PC-9 (cell line): ENCODE data around the gene MCEMP1. TPM values are rescaled to one million over a fixed set of nuclear protein-coding genes. Genes with fewer than 3 reads are reported as not detected.

Source experiments
- BruUV-seq: library from RNA; stranded (reverse); fragments of 400-500 nt; replicated peaks from 2 replicates; lab custom pipeline; 2021; lab: Mats Ljungman, UMichigan
- CTCF ChIA-PET: fragments of 300-600 bp; sonication (Branson Sonifier 250); formaldehyde crosslinking; loops from one replicate; lab custom pipeline; 2022; ENCODE audit warnings: antibody characterized with exemption; lab: Charles Lee
- POLR2A ChIA-PET: fragments of 300-600 bp; sonication (Branson Sonifier 250); formaldehyde crosslinking; loops from one replicate; lab custom pipeline; 2022; ENCODE audit warnings: antibody characterized with exemption; ENCODE audit not compliant: unreplicated experiment; lab: Charles Lee
- DNase-seq, 2 experiments: peaks; one replicate each; pipeline versions ENCODE4 v3.0.0 to v3.0.0-alpha.2; 2015 to 2022; ENCODE audit warnings: mixed read lengths in 1 of 2
- H2AFZ ChIP-seq: fragments of 200-600 bp; sonication (generic); 2 replicates; pipeline ENCODE4 v1.8.1; 2017; ENCODE audit warnings: antibody characterized with exemption
- H3F3A ChIP-seq: fragments of 200-600 bp; sonication (generic); 2 replicates; pipeline ENCODE4 v1.8.1; 2017; ENCODE audit warnings: antibody characterized with exemption, mild to moderate bottlenecking, low read depth; ENCODE audit not compliant: insufficient read depth
- H3K27ac ChIP-seq: fragments of 200-600 bp; sonication (generic); 2 replicates; pipeline ENCODE4 v1.6.1; 2016; ENCODE audit warnings: mixed run types
- H3K27me3 ChIP-seq: fragments of 200-600 bp; sonication (generic); 2 replicates; pipeline ENCODE4 v1.6.1; 2016; ENCODE audit warnings: low read depth, mixed run types; ENCODE audit not compliant: insufficient read depth
- H3K36me3 ChIP-seq: fragments of 200-600 bp; sonication (generic); 2 replicates; pipeline ENCODE4 v1.6.1; 2016; ENCODE audit warnings: low read depth, mixed run types
- H3K4me1 ChIP-seq: fragments of 200-600 bp; sonication (generic); replicated peaks from 2 replicates; pipeline ENCODE4 v1.6.1; 2016; ENCODE audit warnings: mixed run types; ENCODE audit not compliant: insufficient read depth
- H3K4me2 ChIP-seq: fragments of 200-600 bp; sonication (generic); 2 replicates; pipeline ENCODE4 v1.6.1; 2017; ENCODE audit warnings: mixed run types
- H3K4me3 ChIP-seq: fragments of 200-600 bp; sonication (generic); 2 replicates; pipeline ENCODE4 v1.6.1; 2016; ENCODE audit warnings: mixed run types
- H3K79me2 ChIP-seq: fragments of 200-600 bp; sonication (generic); 2 replicates; pipeline ENCODE4 v1.6.1; 2017; ENCODE audit warnings: low read depth, mixed run types
- H3K9me2 ChIP-seq: fragments of 200-600 bp; sonication (generic); 2 replicates; pipeline ENCODE4 v1.8.1; 2017; ENCODE audit warnings: mild to moderate bottlenecking; ENCODE audit not compliant: insufficient read depth
- H3K9me3 ChIP-seq: fragments of 200-600 bp; sonication (generic); 2 replicates; pipeline ENCODE4 v1.8.1; 2016; ENCODE audit warnings: low read depth; ENCODE audit not compliant: insufficient read depth
- H4K20me1 ChIP-seq: fragments of 200-600 bp; sonication (generic); 2 replicates; pipeline ENCODE4 v1.8.1; 2017; ENCODE audit not compliant: insufficient read depth
- EZH2 ChIP-seq: fragments of 200-600 bp; sonication (generic); IDR thresholded peaks from 2 replicates; pipeline ENCODE4 v1.8.0; 2017; ENCODE audit warnings: antibody characterized with exemption, low read depth
- intact Hi-C: fragments of 100-400 bp; cut with micrococcal nuclease; formaldehyde crosslinking; loops from one replicate; pipeline ENCODE4 v1.10.0; 2022; ENCODE audit not compliant: unreplicated experiment
- total RNA-seq: library from RNA; stranded (reverse); gene quantifications from 2 replicates; pipeline ENCODE4 v1.2.3, GENCODE V29; 2021
- TF ChIP-seq, protein P1 (sequence below): fragments of 200-600 bp; sonication (generic); conservative IDR thresholded peaks from 2 replicates; pipeline ENCODE4 v1.6.1; 2017; ENCODE audit warnings: mixed run types, antibody characterized with exemption, mild to moderate bottlenecking, moderate library complexity

Gene MCEMP1
- total RNA-seq, 1 experiment from 2014 or later = not detected

DNA sequence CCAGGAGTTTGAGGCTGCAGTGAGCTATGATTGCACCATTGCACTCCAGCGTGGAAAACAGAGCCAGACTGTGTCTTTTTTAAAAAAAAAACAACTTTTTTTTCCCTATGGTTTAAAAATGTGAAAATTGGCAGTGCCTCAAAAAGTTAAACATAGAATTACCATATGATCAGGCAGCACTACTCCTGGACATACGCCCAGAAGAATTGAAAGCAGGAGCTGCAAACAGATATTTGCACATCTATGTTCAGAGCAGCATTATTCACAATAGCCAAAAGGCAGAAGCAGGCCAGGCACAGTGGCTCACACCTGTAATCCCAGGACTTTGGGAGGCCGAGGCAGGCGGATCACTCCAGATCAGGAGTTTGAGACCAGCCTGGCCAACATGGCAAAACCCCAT, 11.8 kb upstream of the MCEMP1 start:
- ChIA-PET CTCF (interaction anchor here (0.7 kb wide), 1 partner anchor 723 kb away, joined by 3 read pairs; no protein-coding TSS in a partner anchor), POLR2A (no interaction called here)
- Histone ChIP-seq H3K36me3 (no peaks in the 10 kb centered on the region), H3K27ac (no peak overlapping the region), H2AFZ (no peak overlapping the region), H3K9me2 (no peaks in the 10 kb centered on the region), H3K4me2 (no peak overlapping the region), H4K20me1 (no peaks in the 10 kb centered on the region), H3K4me1 (no peaks in the 10 kb centered on the region), H3F3A (no peaks in the 10 kb centered on the region), H3K4me3 (no peak overlapping the region), H3K9me3 (no peaks in the 10 kb centered on the region), H3K79me2 (no peaks in the 10 kb centered on the region), H3K27me3 (peaks cover 60% of the 10 kb centered on the region)
- no peak for DNase-seq
- intact Hi-C loops = no loop called here
- no peak for TF ChIP-seq EZH2
- TF ChIP-seq, protein P1, sequence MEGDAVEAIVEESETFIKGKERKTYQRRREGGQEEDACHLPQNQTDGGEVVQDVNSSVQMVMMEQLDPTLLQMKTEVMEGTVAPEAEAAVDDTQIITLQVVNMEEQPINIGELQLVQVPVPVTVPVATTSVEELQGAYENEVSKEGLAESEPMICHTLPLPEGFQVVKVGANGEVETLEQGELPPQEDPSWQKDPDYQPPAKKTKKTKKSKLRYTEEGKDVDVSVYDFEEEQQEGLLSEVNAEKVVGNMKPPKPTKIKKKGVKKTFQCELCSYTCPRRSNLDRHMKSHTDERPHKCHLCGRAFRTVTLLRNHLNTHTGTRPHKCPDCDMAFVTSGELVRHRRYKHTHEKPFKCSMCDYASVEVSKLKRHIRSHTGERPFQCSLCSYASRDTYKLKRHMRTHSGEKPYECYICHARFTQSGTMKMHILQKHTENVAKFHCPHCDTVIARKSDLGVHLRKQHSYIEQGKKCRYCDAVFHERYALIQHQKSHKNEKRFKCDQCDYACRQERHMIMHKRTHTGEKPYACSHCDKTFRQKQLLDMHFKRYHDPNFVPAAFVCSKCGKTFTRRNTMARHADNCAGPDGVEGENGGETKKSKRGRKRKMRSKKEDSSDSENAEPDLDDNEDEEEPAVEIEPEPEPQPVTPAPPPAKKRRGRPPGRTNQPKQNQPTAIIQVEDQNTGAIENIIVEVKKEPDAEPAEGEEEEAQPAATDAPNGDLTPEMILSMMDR = no peak
- no TSS peak for BruUV-seq

DNA sequence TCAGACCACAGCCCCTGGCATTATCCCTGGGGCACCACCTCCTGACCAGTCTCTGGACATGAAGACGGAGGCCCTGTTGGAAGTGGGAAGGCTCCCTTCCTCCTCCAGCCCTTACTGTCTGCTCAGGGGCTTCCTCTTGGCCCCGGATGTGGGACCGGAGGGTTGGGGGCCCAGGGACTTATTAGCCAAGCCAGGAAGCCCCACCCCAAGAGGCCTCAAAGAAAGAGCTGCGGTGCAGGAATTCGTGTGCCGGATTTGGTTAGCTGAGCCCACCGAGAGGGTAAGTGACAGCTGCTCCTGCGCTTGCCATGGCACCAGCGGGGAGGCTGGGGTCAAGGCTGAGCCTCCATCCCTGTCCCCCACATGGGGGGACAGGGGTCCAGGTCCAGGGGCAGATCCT, 8.0 kb upstream of the MCEMP1 start, which contains the start of gene RETN:
Gene RETN, plus strand, starts transcription at position 208 of the 400 bp plus-strand sequence. CDS start 278 bp downstream, outside the sequence.
- no peaks in the 10 kb centered on the region for H3K79me2 ChIP-seq
- H3K4me1 ChIP-seq = peaks cover 4% of the 10 kb centered on the region; the same call in 1 of the 2 replicates
- no peak within 1 kb of the TSS for H3K4me2 ChIP-seq
- H2AFZ ChIP-seq = no peak within 1 kb of the TSS
- H3K4me3 ChIP-seq = no peak within 1 kb of the TSS
- H3K9me3 ChIP-seq = 0 out of 2 replicates have a peak, but pooled peaks cover under 1% of the 10 kb centered on the region
- no TSS peak for BruUV-seq
- no peak for DNase-seq
- CTCF ChIA-PET = interaction anchor here (0.6 kb wide), 2 partner anchors 100 to 332 kb away, joined by 3 read pairs; no protein-coding TSS in a partner anchor
- no peak for TF ChIP-seq EZH2
- TF ChIP-seq, protein P1 = no peak
- H3K27ac ChIP-seq = no peak within 1 kb of the TSS
- no peaks in the 10 kb centered on the region for H3K9me2 ChIP-seq
- H4K20me1 ChIP-seq = no peaks in the 10 kb centered on the region
- POLR2A ChIA-PET = no interaction called here
- no peaks in the 10 kb centered on the region for H3F3A ChIP-seq
- no peaks in the 10 kb centered on the region for H3K36me3 ChIP-seq
- intact Hi-C loops = no loop called here
- peaks cover 71% of the 10 kb centered on the region for H3K27me3 ChIP-seq

DNA sequence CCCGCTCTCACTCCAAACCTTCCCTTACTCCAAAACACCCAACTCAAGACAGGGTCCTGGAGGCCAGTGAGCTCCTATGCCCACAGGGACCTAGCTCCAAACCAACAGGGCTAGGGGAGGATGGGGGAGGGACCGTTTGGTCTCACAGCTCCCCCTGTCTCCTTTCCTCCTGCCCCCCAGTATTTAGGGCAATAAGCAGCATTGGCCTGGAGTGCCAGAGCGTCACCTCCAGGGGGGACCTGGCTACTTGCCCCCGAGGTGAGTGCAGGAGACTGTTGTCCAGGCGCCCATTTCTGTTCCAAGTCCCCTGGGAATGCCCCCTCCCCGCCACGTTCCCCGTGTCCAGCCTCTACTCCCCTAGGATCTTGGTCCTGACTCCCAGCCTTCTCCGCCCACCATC, 7.2 kb upstream of the MCEMP1 start:
- no peak overlapping the region for H3K27ac ChIP-seq
- no peak overlapping the region for H2AFZ ChIP-seq
- intact Hi-C loops = loop anchor here (10.0 kb wide), 2 partner anchors 255 to 315 kb away; partner anchors contain the start of genes CTXN1 and SNAPC2
- H3K4me3 ChIP-seq = no peak overlapping the region
- H3K4me2 ChIP-seq = no peak overlapping the region
- BruUV-seq = no TSS peak
- DNase-seq = no peak
- H3K9me3 ChIP-seq = 0 out of 2 replicates have a peak, but pooled peaks cover 3% of the 10 kb centered on the region
- H3K27me3 ChIP-seq = peaks cover 69% of the 10 kb centered on the region
- H3K36me3 ChIP-seq = no peaks in the 10 kb centered on the region
- H4K20me1 ChIP-seq = no peaks in the 10 kb centered on the region
- H3K9me2 ChIP-seq = no peaks in the 10 kb centered on the region
- TF ChIP-seq EZH2 = no peak
- TF ChIP-seq, protein P1 = no peak
- no peaks in the 10 kb centered on the region for H3K79me2 ChIP-seq
- no peaks in the 10 kb centered on the region for H3F3A ChIP-seq
- ChIA-PET CTCF (interaction anchor here (0.6 kb wide), 1 partner anchor 101 kb away, joined by 3 read pairs; no protein-coding TSS in a partner anchor), POLR2A (no interaction called here)
- peaks cover 8% of the 10 kb centered on the region; the same call in 1 of the 2 replicates for H3K4me1 ChIP-seq
